ENCODE data around the gene PHF10. TPM values are rescaled to one million over a fixed set of nuclear protein-coding genes. Genes with fewer than 3 reads are reported as not detected.

PHF10 gene
- total RNA-seq, 2 donors from 2014 or later: 27.8 to 33.0 TPM

GRCh38 chr6:169763308-169763707 is 39.0 kb upstream of the PHF10 start:
- no peaks in the 10 kb centered on the region for H3K4me1 ChIP-seq
- TF ChIP-seq CTCF (IDR thresholded peaks at IDR 0.05) (no peak), POLR2A (IDR thresholded peaks at IDR 0.05) (no peak)
- no peak overlapping the region for H3K4me3 ChIP-seq
- no peaks in the 10 kb centered on the region for H3K27me3 ChIP-seq
- no peak for ATAC-seq
- H3K27ac ChIP-seq: no peak overlapping the region
- DNase-seq: no peak
- WGBS, 2 donors: 77 to 78% methylated on average over 10 of the region's 10 CpGs
- intact Hi-C loops (cut with DNase I): no loop called here
- no peaks in the 10 kb centered on the region for H3K9me3 ChIP-seq
- peaks cover 0 to 11% of the 10 kb centered on the region in 2 donors for H3K36me3 ChIP-seq (replicated peaks in 1 of 2; ENCODE audit: insufficient read depth in 1 of 2, low read depth in 2 of 2)

- H3K27ac ChIP-seq: no peak overlapping the region
- intact Hi-C loops (cut with DNase I): no loop called here
- TF ChIP-seq POLR2A (IDR thresholded peaks at IDR 0.05): no peak
- no peak for TF ChIP-seq CTCF (IDR thresholded peaks at IDR 0.05)
- H3K36me3 ChIP-seq (replicated peaks in 1 of 2; ENCODE audit: insufficient read depth in 1 of 2, low read depth in 2 of 2): peaks cover 0 to 13% of the 10 kb centered on the region in 2 donors
- DNase-seq (no peak), ATAC-seq (no peak)
- H3K4me1 ChIP-seq: peaks cover 16% of the 10 kb centered on the region
- no peaks in the 10 kb centered on the region for H3K9me3 ChIP-seq
- no peak overlapping the region for H3K4me3 ChIP-seq
- H3K27me3 ChIP-seq: no peaks in the 10 kb centered on the region
- 75 to 84% methylated on average over 6 of the region's 6 CpGs for WGBS, 2 donors
Observed at GRCh38 chr6:169755162-169755561, 30.9 kb upstream of the PHF10 start.

- Histone ChIP-seq H3K36me3 (replicated peaks in 1 of 2; ENCODE audit: insufficient read depth in 1 of 2, low read depth in 2 of 2) (peaks cover 0 to 2% of the 10 kb centered on the region in 2 donors), H3K27me3 (no peaks in the 10 kb centered on the region), H3K4me1 (peaks cover 21% of the 10 kb centered on the region), H3K27ac (peak overlapping the region; percentile 92 to 99 (median 94)), H3K4me3 (peak overlapping the region; percentile 54 to 75), H3K9me3 (no peaks in the 10 kb centered on the region)
- DNase-seq: no peak
- 3 to 4% methylated on average over 17 to 19 of the region's 19 CpGs for WGBS, 2 donors
- no peak for TF ChIP-seq POLR2A (IDR thresholded peaks at IDR 0.05)
- TF ChIP-seq CTCF (IDR thresholded peaks at IDR 0.05): no peak
- no peak for ATAC-seq
- intact Hi-C loops (cut with DNase I): no loop called here
Observed at GRCh38 chr6:169752074-169752623, 27.8 kb upstream of the PHF10 start.

GRCh38 chr6:169751242-169752073 is 27.2 kb upstream of the PHF10 start, which contains the start of the genes DYNLT2 and ERMARD:
DYNLT2 (minus strand) TSS chr6:169751572; CDS start chr6:169751458, 114 bp downstream.
ERMARD (plus strand) TSS chr6:169751622; CDS start chr6:169751658, 36 bp downstream.
- H3K9me3 ChIP-seq: no peaks in the 10 kb centered on the region

More at GRCh38 chr6:169751242-169752073, 27.2 kb upstream of the PHF10 start, which contains the start of the genes DYNLT2 and ERMARD:
- TF ChIP-seq POLR2A (IDR thresholded peaks at IDR 0.05) (peak; percentile 84 to 96 (median 94)), CTCF (IDR thresholded peaks at IDR 0.05) (peak in 6 of 7 experiments; percentile 11 to 70 (median 65))
- Histone ChIP-seq H3K27me3 (no peaks in the 10 kb centered on the region), H3K36me3 (replicated peaks in 1 of 2; ENCODE audit: insufficient read depth in 1 of 2, low read depth in 2 of 2) (no peaks in the 10 kb centered on the region), H3K4me1 (peaks cover 21% of the 10 kb centered on the region), H3K4me3 (peak within 1 kb of the TSS; percentile 54 to 75), H3K27ac (peak within 1 kb of the TSS; percentile 92 to 99 (median 94))
- intact Hi-C loops (cut with DNase I): no loop called here
- peak; percentile 93 to 96 (median 94) for DNase-seq
- WGBS, 2 donors: 0% methylated on average over 10 to 88 of the region's 90 CpGs
- ATAC-seq: peak; percentile 99
